Stomach smooth muscle (tissue), 2 donors: Measurements from ENCODE around the gene MCRIP2.
"Not testable (repeated sequence)": the region's sequence is repeated elsewhere in the genome, so short reads cannot be mapped to it uniquely, and the experiment has no call there.

Experiments
- H3K27ac ChIP-seq: one replicate; pipeline ENCODE4 v1.7.0; 2013; ENCODE audit warnings: mild to moderate bottlenecking, low read length, inconsistent platforms
- H3K27me3 ChIP-seq, 2 donors: one replicate each; pipeline ENCODE4 v1.7.0; 2013; ENCODE audit warnings: low read length in 2 of 2; ENCODE audit not compliant: insufficient read depth in 2 of 2, control insufficient read depth in 1 of 2
- H3K36me3 ChIP-seq, 2 donors: one replicate each; pipeline ENCODE4 v1.7.0; 2013; ENCODE audit warnings: low read length in 2 of 2; ENCODE audit not compliant: control insufficient read depth in 2 of 2, insufficient read depth in 2 of 2
- H3K4me1 ChIP-seq: one replicate; pipeline ENCODE4 v1.7.0; 2013; ENCODE audit warnings: low read length; ENCODE audit not compliant: control insufficient read depth, insufficient read depth
- H3K4me3 ChIP-seq, 2 donors: one replicate each; pipeline ENCODE4 v1.7.0; 2013; ENCODE audit warnings: low read length in 2 of 2
- H3K9ac ChIP-seq, 2 donors: one replicate each; pipeline ENCODE4 v1.7.0; 2013; ENCODE audit warnings: low read length in 2 of 2, mild to moderate bottlenecking in 1 of 2
- H3K9me3 ChIP-seq, 2 donors: one replicate each; pipeline ENCODE4 v1.7.0; 2013; ENCODE audit warnings: low read length in 2 of 2; ENCODE audit not compliant: control insufficient read depth in 2 of 2
- donor health status: healthy.
- donor health status: Pancreatic carcinoma.

MCRIP2 gene, protein sequence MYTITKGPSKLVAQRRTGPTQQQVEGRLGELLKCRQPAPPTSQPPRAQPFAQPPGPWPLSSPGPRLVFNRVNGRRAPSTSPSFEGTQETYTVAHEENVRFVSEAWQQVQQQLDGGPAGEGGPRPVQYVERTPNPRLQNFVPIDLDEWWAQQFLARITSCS

DNA sequence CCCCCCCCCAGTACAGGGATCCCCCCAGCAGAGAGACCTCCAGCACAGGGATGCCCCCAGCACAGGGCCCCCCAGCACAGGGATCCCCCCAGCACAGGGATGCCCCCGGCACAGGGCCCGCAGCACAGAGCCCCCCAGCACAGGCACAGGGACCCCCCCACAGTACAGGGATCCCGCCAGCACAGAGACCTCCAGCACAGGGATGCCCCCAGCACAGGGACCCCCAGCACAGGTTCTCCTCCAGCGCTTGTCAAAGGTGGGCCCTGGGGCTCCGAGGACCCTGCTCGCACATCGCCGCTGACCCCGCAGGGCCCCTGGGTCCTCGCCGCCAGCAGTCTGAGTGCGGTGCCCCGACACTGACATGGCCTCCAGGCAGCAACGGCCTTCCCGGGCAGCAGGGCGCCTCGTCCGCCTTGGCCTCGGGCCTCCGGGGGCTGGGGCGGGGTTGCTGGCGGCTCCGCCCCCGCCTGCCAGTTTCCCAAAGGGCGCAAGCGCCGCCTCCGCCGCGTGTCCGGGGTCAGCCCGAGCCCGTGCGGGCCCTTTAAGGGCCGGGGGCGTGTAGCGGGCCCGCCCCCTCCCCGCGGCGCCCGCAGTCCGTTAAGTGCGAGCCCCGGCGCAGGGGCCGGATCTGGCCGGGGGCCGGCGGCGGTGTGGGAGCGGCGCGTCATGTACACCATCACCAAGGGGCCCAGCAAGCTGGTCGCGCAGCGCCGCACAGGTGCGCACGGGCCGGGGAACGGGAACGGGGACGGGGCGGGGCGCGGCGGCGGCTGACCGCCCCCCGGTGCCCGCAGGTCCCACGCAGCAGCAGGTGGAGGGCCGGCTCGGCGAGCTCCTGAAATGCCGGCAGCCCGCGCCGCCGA, at the start of gene MCRIP2:
Gene MCRIP2 (plus strand): TSS at position 503 of the 863 bp plus-strand sequence. CDS start 164 bp downstream, at position 667.
- Histone ChIP-seq H3K27me3 (no peaks in the 10 kb centered on the region), H3K9me3 (no peaks in the 10 kb centered on the region), H3K4me1 (peaks cover 38% of the 10 kb centered on the region), H3K27ac (peak within 1 kb of the TSS; percentile 83), H3K4me3 (peak within 1 kb of the TSS; percentile 69 to 80), H3K36me3 (no peaks in the 10 kb centered on the region), H3K9ac (peak within 1 kb of the TSS; percentile 76 to 83)

DNA sequence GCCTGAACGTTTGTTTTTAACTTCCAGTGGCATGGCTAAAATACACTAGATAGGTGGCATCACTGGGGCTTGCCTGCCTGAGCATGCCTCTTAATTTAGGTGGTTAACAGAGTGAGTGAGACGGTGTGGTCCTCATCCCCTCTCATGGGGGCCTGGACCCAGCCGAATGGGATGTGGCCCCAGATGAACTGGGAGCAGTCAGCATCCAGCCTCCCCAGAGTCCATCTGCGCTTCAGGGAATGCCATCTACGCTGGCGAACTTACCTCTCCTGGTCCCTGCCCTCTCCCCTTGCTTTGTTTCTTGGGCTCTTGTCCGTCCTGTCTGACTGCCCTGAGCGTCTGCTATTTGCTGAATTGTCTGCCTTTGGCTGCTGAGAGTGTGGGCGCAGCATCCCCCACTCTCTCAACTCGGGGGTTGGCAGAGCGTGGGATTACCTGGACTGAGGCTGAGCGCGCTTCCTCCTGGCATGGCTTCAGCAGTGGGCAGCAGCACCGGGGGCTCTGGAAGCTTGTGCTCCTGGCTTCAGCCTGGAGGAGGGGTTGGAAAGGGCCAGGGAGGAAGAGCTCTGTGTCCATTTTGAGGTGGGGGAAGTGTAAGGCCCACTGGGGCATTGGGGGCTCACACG, 49.6 kb upstream of the MCRIP2 start:
- Histone ChIP-seq H3K9me3 (no peaks in the 10 kb centered on the region), H3K4me3 (no peak overlapping the region), H3K36me3 (peaks cover 0 to 5% of the 10 kb centered on the region in 2 donors), H3K4me1 (peaks cover 43% of the 10 kb centered on the region), H3K9ac (peak overlapping the region in 1 of 2 donors; percentile 21), H3K27ac (no peak overlapping the region), H3K27me3 (no peaks in the 10 kb centered on the region)

DNA sequence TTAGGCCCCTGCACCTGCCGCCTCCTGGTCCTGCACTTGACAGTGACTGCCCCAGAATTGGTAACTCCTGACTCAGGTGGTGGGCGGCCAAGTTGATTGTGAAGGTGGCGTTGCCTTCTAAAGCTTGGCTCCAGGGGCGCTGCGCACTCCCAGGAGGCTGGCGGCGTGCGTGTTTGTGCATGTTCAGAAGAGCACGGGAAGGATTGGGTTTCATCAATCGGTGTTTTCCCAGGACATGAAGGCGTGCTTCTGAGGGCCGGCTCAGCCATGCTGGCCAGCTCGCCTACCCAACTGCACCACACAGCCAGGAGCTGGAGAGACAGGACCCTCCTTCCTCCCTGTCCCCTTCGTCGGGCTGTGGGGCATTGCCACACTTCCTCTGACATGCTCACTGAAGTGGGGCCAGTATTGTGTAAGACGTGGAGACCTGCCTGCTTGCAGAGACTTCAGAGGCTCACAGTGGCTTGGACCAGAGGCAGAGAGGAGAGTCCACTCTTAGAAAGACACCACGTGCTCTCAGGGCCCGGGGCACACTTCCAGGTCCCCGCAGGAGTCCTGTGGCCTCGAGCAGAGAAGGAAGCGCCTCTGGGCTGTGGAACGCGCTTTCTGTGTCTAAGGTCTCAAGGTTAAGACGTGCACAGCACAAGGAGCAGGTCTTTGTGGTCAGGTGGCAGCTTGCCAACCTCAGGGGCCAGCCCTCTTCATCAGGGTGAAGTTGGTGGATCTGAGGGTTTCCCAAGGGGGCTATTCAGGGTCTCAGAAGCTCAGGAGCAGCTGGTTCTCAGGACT, 48.9 kb upstream of the MCRIP2 start:
- no peak overlapping the region for H3K9ac ChIP-seq
- no peak overlapping the region for H3K27ac ChIP-seq
- H3K4me1 ChIP-seq = peaks cover 37% of the 10 kb centered on the region
- H3K9me3 ChIP-seq = no peaks in the 10 kb centered on the region
- no peaks in the 10 kb centered on the region for H3K27me3 ChIP-seq
- no peak overlapping the region for H3K4me3 ChIP-seq
- H3K36me3 ChIP-seq = peaks cover 0 to 5% of the 10 kb centered on the region in 2 donors

DNA sequence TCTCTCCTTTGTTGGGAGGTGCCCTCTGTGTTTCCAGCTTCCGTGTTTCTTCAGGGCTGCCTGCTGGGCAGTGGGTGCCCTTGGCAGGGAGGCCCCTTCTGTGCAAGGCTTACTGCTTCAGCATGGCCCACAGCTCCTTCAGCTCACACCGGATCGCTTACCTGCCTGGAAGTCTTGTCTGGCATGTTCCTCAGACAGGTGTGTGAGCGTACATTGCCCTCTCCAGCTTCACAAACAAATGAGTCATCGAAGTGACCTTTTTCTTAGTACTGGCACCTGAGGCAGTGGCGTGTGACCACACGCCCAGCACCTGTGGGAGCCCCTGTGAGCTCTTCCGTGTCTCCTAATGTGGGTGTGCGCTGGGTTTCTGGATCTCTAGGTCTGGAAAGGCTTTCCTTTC, 48.2 kb upstream of the MCRIP2 start:
- Histone ChIP-seq H3K9me3 (no peaks in the 10 kb centered on the region), H3K4me1 (peaks cover 30% of the 10 kb centered on the region), H3K27ac (no peak overlapping the region), H3K27me3 (no peaks in the 10 kb centered on the region), H3K36me3 (peaks cover 0 to 5% of the 10 kb centered on the region in 2 donors), H3K9ac (no peak overlapping the region), H3K4me3 (no peak overlapping the region)

DNA sequence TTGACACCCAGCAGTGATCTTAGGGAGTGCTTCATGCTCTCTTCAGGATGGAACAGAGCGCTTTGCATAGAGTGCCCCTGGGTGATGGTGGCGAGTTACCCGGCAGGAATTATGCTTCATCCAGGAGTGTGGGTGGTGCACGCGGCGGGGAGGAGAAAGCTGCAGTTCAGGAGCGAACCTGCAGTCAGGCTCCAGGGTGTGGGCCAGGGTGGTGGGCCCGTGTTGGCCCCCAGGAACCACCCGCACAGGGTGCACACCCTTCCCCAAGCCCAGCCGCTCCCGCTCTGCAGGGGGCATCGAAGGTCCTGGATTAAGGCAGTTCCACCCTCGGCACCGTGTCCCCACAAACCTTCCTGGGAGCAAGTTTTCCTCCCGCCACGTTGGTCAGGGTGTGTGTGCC, 47.8 kb upstream of the MCRIP2 start:
- peaks cover 26% of the 10 kb centered on the region for H3K4me1 ChIP-seq
- no peak overlapping the region for H3K27ac ChIP-seq
- no peaks in the 10 kb centered on the region for H3K9me3 ChIP-seq
- peaks cover 0 to 5% of the 10 kb centered on the region in 2 donors for H3K36me3 ChIP-seq
- no peak overlapping the region for H3K4me3 ChIP-seq
- no peak overlapping the region for H3K9ac ChIP-seq
- H3K27me3 ChIP-seq = no peaks in the 10 kb centered on the region

DNA sequence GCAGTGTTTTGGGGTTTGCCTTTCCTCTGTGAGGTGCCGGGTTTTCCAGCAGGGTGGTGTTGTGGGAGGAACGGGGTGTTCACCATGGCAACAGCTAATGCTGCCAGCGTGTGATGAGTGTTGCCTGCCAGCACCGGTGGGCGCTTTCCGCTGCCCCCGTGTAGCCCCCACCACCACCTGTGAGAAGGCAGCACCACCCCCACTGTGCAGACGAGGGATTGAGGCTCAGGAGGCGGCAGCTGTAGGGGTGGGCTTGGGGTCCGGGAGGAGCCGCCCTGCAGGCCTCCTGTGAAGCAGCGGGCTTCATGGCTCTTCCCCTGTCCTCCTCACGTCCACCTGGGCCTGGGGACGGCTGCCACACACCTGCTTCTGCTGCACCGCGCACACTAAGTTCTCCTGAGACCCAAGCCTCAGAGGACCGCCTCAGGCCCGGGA, 46.5 kb upstream of the MCRIP2 start:
- peaks cover 25% of the 10 kb centered on the region for H3K4me1 ChIP-seq
- H3K27ac ChIP-seq = no peak overlapping the region
- no peak overlapping the region for H3K9ac ChIP-seq

DNA sequence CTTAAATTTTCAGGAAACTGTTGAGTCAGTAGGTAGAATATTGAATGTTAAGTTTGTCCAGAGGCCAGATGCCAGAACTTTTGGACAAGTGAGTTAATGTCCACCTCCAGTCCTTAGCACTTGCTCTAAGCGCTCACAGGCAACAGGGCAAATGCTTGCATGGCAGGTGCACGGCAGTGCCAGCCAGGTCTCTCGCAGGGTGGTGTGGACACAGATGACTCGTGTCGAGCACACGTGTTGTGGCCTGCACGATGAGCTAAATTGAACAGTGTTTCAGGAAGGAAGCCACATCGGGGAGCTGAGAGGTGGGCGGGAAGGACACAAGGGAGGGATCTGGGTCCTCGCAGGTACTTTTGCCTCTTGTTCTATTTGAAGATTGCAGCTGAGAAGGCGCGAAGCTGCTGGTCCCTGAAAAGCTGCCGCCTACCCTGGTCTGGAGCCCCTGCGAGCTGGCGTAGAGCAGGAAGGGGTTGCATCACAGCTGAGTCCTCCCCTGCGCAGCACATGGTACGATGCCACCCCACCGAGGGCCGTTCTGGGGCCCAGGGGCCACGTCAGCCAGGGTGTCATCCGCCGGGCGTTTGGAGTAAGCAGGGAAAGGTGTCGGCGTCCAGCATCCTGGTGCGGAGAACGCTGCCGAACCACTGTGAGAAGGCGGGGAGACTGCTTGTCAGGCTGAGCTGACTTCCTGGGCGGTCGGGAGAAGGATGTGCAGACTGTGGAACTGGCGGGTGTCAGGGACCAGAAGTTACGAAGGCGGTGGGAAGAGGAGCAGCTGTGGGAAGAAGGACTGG, 45.5 kb upstream of the MCRIP2 start:
- Histone ChIP-seq H3K27ac (no peak overlapping the region), H3K9ac (no peak overlapping the region), H3K27me3 (no peaks in the 10 kb centered on the region), H3K36me3 (peaks cover 4 to 13% of the 10 kb centered on the region in 2 donors), H3K4me3 (no peak overlapping the region), H3K4me1 (peaks cover 16% of the 10 kb centered on the region), H3K9me3 (no peaks in the 10 kb centered on the region)

More for the DNA sequence above, 46.5 kb upstream of the MCRIP2 start:
- Histone ChIP-seq H3K9me3 (no peaks in the 10 kb centered on the region), H3K27me3 (no peaks in the 10 kb centered on the region), H3K36me3 (peaks cover 3 to 11% of the 10 kb centered on the region in 2 donors), H3K4me3 (no peak overlapping the region)

DNA sequence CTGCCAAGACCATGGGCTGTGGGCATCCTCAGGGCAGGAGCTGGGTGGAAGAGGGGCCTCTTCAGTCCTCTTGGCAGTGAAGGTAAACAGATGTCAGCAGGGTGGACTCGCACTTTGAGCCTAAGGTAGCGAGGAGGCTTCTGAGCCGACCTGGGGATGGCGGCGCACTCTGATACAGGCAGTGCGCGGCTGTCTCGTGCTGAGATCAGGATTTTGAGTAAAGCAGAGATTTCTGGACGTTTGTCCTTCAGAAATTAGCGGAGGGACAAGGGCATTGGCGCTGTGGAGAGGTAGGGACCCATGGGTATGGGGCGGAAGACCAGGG, 44.9 kb upstream of the MCRIP2 start:
- Histone ChIP-seq H3K27ac (no peak overlapping the region), H3K36me3 (peaks cover 6 to 13% of the 10 kb centered on the region in 2 donors)

DNA sequence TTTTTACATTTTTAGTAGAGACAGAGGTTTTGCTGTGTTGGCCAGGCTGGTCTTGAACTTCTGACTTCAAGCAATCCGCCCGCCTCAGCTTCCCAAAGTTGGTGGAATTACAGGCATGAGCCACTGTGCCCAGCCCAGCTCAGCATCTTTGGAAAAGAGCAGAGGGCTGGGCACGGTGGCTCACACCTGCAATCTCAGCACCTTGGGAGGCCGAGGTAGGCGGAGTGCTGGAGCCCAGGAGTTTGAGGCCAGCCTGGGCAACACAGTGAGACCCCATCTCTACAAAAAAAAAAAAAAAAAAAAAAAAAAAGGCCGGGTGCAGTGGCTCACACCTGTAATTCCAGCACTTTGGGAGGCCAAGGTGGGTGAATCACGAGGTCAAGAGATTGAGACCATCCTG, 44.0 kb upstream of the MCRIP2 start:
- not testable (repeated sequence) for H3K9ac ChIP-seq, H3K4me1 ChIP-seq, H3K27ac ChIP-seq, H3K4me3 ChIP-seq, H3K9me3 ChIP-seq, H3K27me3 ChIP-seq
- H3K36me3 ChIP-seq = peaks cover 6 to 13% of the 10 kb centered on the region in 2 donors

More for the DNA sequence above, 44.9 kb upstream of the MCRIP2 start:
- no peaks in the 10 kb centered on the region for H3K9me3 ChIP-seq
- no peaks in the 10 kb centered on the region for H3K27me3 ChIP-seq
- H3K4me3 ChIP-seq = no peak overlapping the region
- no peak overlapping the region for H3K9ac ChIP-seq
- H3K4me1 ChIP-seq = peaks cover 12% of the 10 kb centered on the region
